ENCODE results near the gene BEX4.
"Not testable (repeated sequence)": the region's sequence is repeated elsewhere in the genome, so short reads cannot be mapped to it uniquely, and the experiment has no call there.

The BEX4 gene

DNA sequence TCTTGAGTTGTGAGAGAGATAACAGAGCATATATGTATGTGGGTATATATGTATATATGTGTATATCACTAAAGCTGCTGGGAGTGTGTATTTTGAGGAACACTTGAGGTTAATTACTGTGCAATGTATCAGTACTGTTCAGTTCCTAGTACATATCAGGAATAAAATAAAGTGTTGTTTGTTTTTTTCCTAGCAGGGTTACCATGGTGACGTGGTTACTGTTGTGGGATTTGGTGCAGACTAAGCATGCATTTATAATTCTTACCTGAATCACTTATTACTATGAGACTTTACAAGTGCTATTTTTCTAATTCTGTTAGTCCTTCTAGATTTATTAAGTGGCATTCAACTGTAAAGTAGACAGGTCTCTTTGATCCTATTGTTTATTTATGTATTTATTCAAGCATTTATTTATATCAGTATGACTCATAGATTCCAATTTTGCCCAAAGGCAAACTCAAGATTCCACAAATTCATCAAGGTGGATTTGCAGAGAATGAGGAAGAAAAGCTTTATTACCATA lies 26.9 kb upstream of the BEX4 start:
- TF ChIP-seq, protein P1, sequence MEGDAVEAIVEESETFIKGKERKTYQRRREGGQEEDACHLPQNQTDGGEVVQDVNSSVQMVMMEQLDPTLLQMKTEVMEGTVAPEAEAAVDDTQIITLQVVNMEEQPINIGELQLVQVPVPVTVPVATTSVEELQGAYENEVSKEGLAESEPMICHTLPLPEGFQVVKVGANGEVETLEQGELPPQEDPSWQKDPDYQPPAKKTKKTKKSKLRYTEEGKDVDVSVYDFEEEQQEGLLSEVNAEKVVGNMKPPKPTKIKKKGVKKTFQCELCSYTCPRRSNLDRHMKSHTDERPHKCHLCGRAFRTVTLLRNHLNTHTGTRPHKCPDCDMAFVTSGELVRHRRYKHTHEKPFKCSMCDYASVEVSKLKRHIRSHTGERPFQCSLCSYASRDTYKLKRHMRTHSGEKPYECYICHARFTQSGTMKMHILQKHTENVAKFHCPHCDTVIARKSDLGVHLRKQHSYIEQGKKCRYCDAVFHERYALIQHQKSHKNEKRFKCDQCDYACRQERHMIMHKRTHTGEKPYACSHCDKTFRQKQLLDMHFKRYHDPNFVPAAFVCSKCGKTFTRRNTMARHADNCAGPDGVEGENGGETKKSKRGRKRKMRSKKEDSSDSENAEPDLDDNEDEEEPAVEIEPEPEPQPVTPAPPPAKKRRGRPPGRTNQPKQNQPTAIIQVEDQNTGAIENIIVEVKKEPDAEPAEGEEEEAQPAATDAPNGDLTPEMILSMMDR (conservative IDR thresholded peaks at IDR 0.05; ENCODE audit: control insufficient read depth, insufficient read depth, low read depth, low read length), result no peak
- no peak overlapping the region for H3K4me3 ChIP-seq (ENCODE audit: control insufficient read depth, low read depth, low read length)
- peak; percentile 8 for DNase-seq (ENCODE audit: low read depth)

- H3K4me3 ChIP-seq (ENCODE audit: control insufficient read depth, low read depth, low read length), result no peak overlapping the region
Observed at GRCh38 chrX:103197721-103198306, 17.1 kb upstream of the BEX4 start.

DNA sequence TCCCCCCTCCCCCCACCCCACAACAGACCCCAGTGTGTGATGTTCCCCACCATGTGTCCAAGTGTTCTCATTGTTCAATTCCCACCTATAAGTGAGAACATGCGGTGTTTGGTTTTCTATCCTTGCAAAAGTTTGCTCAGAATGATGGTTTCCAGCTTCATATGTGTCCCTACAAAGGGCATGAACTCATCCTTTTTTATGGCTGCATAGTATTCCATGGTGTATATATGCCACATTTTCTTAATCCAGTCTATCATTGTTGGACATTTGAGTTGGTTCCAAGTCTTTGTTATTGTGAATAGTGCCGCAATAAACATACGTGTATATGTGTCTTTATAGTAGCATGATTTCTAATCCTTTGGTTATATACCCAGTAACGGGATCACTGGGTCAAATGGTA lies 16.2 kb upstream of the BEX4 start:
- not testable (repeated sequence) for DNase-seq (ENCODE audit: low read depth); H3K4me3 ChIP-seq (ENCODE audit: control insufficient read depth, low read depth, low read length)

More at GRCh38 chrX:103197721-103198306, 17.1 kb upstream of the BEX4 start:
- TF ChIP-seq, protein P1 (conservative IDR thresholded peaks at IDR 0.05; ENCODE audit: control insufficient read depth, insufficient read depth, low read depth, low read length), result no peak
- peak; percentile 92 for DNase-seq (ENCODE audit: low read depth)

GRCh38 chrX:103201041-103201440 lies 13.9 kb upstream of the BEX4 start:
- TF ChIP-seq, protein P1 (conservative IDR thresholded peaks at IDR 0.05; ENCODE audit: control insufficient read depth, insufficient read depth, low read depth, low read length), result no peak
- H3K4me3 ChIP-seq (ENCODE audit: control insufficient read depth, low read depth, low read length), result no peak overlapping the region
- DNase-seq (ENCODE audit: low read depth), result no peak

DNA sequence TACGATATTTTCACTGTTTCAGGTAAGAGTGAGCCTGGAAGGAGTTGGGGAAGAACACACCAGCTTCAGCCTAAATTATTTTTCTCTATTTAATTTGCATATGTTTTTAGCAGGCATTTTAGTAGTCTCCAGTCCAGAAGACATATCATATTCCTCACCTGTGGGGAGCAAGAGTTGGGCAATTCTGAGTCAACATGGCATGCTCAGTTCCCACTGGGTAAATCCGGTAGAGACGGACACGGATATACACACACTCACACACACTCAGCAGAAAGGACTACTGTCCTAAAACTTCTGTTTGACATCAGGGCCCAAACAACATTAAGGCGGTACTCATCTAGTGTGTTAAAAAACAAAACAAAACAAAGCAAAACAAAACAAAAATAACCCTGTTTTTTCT lies 4.9 kb upstream of the BEX4 start:
- TF ChIP-seq, protein P1 (conservative IDR thresholded peaks at IDR 0.05; ENCODE audit: control insufficient read depth, insufficient read depth, low read depth, low read length), result no peak
- H3K4me3 ChIP-seq (ENCODE audit: control insufficient read depth, low read depth, low read length), result no peak overlapping the region
- DNase-seq (ENCODE audit: low read depth), result no peak

- H3K4me3 ChIP-seq (ENCODE audit: control insufficient read depth, low read depth, low read length), result no peak overlapping the region
- DNase-seq (ENCODE audit: low read depth), result peak; percentile 60
- TF ChIP-seq, protein P1 (conservative IDR thresholded peaks at IDR 0.05; ENCODE audit: control insufficient read depth, insufficient read depth, low read depth, low read length), result peak; percentile 61
Observed at GRCh38 chrX:103211012-103211715, 3.7 kb upstream of the BEX4 start.

- H3K4me3 ChIP-seq (ENCODE audit: control insufficient read depth, low read depth, low read length), result no peak overlapping the region
- TF ChIP-seq, protein P1 (conservative IDR thresholded peaks at IDR 0.05; ENCODE audit: control insufficient read depth, insufficient read depth, low read depth, low read length), result no peak
- no peak for DNase-seq (ENCODE audit: low read depth)
Observed at GRCh38 chrX:103212749-103213457, 2.0 kb upstream of the BEX4 start.
